CD14-positive monocyte (primary cell): ENCODE results near the gene NEDD4L. TPM values are rescaled to one million over a fixed set of nuclear protein-coding genes. Genes with fewer than 3 reads are reported as not detected.
A peak's percentile ranks its signal among the peaks of the same experiment; 100 is the strongest.
"Not testable (repeated sequence)": the region's sequence is repeated elsewhere in the genome, so short reads cannot be mapped to it uniquely, and the experiment has no call there.

Experiments
- DNase-seq, 3 donors: peaks; one replicate each; pipeline ENCODE4 v3.0.0-alpha.2; 2011 to 2022
- H2AFZ ChIP-seq: 2 replicates; pipeline ENCODE4 v1.6.0; 2012; ENCODE audit warnings: mild to moderate bottlenecking, low read depth, low read length, inconsistent platforms; ENCODE audit not compliant: insufficient read depth, poor library complexity, severe bottlenecking
- H3K27ac ChIP-seq, 2 donors: 1 replicate in 1 of 2; 2 replicates in 1 of 2; pipeline ENCODE4 v1.5.1; 2012 to 2013; ENCODE audit warnings: low read length in 2 of 2, control low read depth in 1 of 2, inconsistent platforms in 1 of 2, low read depth in 1 of 2, mild to moderate bottlenecking in 1 of 2
- H3K27me3 ChIP-seq, 2 donors: one replicate each; pipeline versions ENCODE4 v1.6.0 to v1.6.1; 2011 to 2013; ENCODE audit warnings: low read length in 2 of 2; ENCODE audit not compliant: control insufficient read depth in 2 of 2, insufficient read depth in 2 of 2
- H3K36me3 ChIP-seq, 2 donors: replicated peaks in 1 of 2; 1 replicate in 1 of 2; 2 replicates in 1 of 2; pipeline versions ENCODE4 v1.5.1 to v1.6.1; 2012 to 2013; ENCODE audit warnings: low read length in 2 of 2, control low read depth in 1 of 2, inconsistent platforms in 1 of 2, mild to moderate bottlenecking in 1 of 2; ENCODE audit not compliant: insufficient read depth in 2 of 2, control insufficient read depth in 1 of 2
- H3K4me1 ChIP-seq, 2 donors: 1 replicate in 1 of 2; 2 replicates in 1 of 2; pipeline versions ENCODE4 v1.5.1 to v1.6.1; 2012 to 2013; ENCODE audit warnings: low read length in 2 of 2, control low read depth in 1 of 2, inconsistent platforms in 1 of 2, mild to moderate bottlenecking in 1 of 2, moderate library complexity in 1 of 2; ENCODE audit not compliant: insufficient read depth in 2 of 2, control insufficient read depth in 1 of 2
- H3K4me2 ChIP-seq: replicated peaks from 2 replicates; pipeline ENCODE3; 2012; ENCODE audit warnings: low read length, moderate library complexity, mild to moderate bottlenecking; ENCODE audit not compliant: poor library complexity, severe bottlenecking; ENCODE audit errors: extremely low read depth
- H3K4me3 ChIP-seq, 3 experiments: fragments of 200-600 bp in 1 of 3; sonication (generic) in 1 of 3; replicated peaks in 1 of 3; 1 replicate in 2 of 3; 2 replicates in 1 of 3; pipeline ENCODE4 v1.5.1; 2011 to 2013; ENCODE audit warnings: low read length in 3 of 3, mild to moderate bottlenecking in 3 of 3, control low read depth in 2 of 3, low read depth in 2 of 3, inconsistent platforms in 1 of 3, moderate library complexity in 1 of 3
- H3K79me2 ChIP-seq: 2 replicates; pipeline ENCODE4 v1.6.0; 2012; ENCODE audit warnings: mild to moderate bottlenecking, control low read depth, inconsistent platforms, low read length, moderate library complexity; ENCODE audit not compliant: insufficient read depth
- H3K9ac ChIP-seq: 2 replicates; pipeline ENCODE4 v1.6.0; 2017; ENCODE audit warnings: low read length, mild to moderate bottlenecking; ENCODE audit not compliant: insufficient read depth, poor library complexity, severe bottlenecking
- H3K9me3 ChIP-seq, 2 donors: replicated peaks in 1 of 2; 1 replicate in 1 of 2; 2 replicates in 1 of 2; pipeline versions ENCODE4 v1.5.1 to v1.6.1; 2012 to 2013; ENCODE audit warnings: low read length in 2 of 2, control low read depth in 1 of 2; ENCODE audit not compliant: control insufficient read depth in 1 of 2, insufficient read depth in 1 of 2
- H4K20me1 ChIP-seq: 2 replicates; pipeline ENCODE4 v1.6.0; 2012; ENCODE audit warnings: mild to moderate bottlenecking, low read length, control low read depth, moderate library complexity; ENCODE audit not compliant: insufficient read depth
- H3K27ac Mint-ChIP-seq, 7 donors: one replicate each; pipeline ENCODE4 v1.8.0; 2020; ENCODE audit warnings: mild to moderate bottlenecking in 7 of 7, mixed read lengths in 7 of 7, moderate library complexity in 6 of 7, inconsistent platforms in 2 of 7
- H3K27me3 Mint-ChIP-seq, 3 donors: one replicate each; pipeline ENCODE4 v1.8.0; 2021 to 2022; ENCODE audit warnings: low read depth in 3 of 3, mild to moderate bottlenecking in 3 of 3, mixed read lengths in 3 of 3, moderate library complexity in 3 of 3, inconsistent platforms in 1 of 3
- H3K36me3 Mint-ChIP-seq, 2 donors: one replicate each; pipeline ENCODE4 v1.8.0; 2020; ENCODE audit warnings: mixed read lengths in 2 of 2, inconsistent platforms in 1 of 2, mild to moderate bottlenecking in 1 of 2
- H3K4me1 Mint-ChIP-seq: one replicate; pipeline ENCODE4 v1.8.0; 2020; ENCODE audit warnings: mild to moderate bottlenecking, mixed read lengths
- H3K4me3 Mint-ChIP-seq, 2 donors: one replicate each; pipeline ENCODE4 v1.8.0; 2020; ENCODE audit warnings: mild to moderate bottlenecking in 2 of 2, mixed read lengths in 2 of 2, moderate library complexity in 1 of 2
- H3K9me3 Mint-ChIP-seq, 7 donors: one replicate each; pipeline ENCODE4 v1.8.0; 2020 to 2022; ENCODE audit warnings: mixed read lengths in 7 of 7, mild to moderate bottlenecking in 6 of 7, moderate library complexity in 6 of 7, inconsistent platforms in 2 of 7
- WGBS: methylation state at CpG from one replicate; pipeline ENCODE4 v1.1.5; 2013; ENCODE audit warnings: missing lambda C conversion rate; ENCODE audit not compliant: insufficient coverage; 5-methylcytosine and 5-hydroxymethylcytosine counted together
- intact Hi-C, 2 donors: fragments of 100-400 bp; cut with micrococcal nuclease; formaldehyde crosslinking; loops; one replicate each; pipeline versions ENCODE4 v1.15.0 to v1.15.1; 2023
- polyA plus RNA-seq, 3 donors: library from polyadenylated mRNA; depleted of rRNA in 1 of 3; unstranded in 2 of 3; stranded (reverse) in 1 of 3; fragments of 300-500 nt in 2 of 3; fragments of >200 nt in 1 of 3; fragmentation: Illumina TruSeq in 2 of 3; gene quantifications; 1 replicate in 2 of 3; 2 replicates in 1 of 3; pipeline ENCODE4 v1.2.3, GENCODE V29; 2012 to 2021
- TF ChIP-seq, protein P1 (sequence below): fragments of 200-600 bp; IDR thresholded peaks from one replicate; pipeline ENCODE4 v1.8.0; 2022; ENCODE audit warnings: antibody characterized with exemption, mild to moderate bottlenecking

The NEDD4L gene
- polyA plus RNA-seq, 3 donors = 2.5 to 5.2 (median 4.5) TPM

DNA sequence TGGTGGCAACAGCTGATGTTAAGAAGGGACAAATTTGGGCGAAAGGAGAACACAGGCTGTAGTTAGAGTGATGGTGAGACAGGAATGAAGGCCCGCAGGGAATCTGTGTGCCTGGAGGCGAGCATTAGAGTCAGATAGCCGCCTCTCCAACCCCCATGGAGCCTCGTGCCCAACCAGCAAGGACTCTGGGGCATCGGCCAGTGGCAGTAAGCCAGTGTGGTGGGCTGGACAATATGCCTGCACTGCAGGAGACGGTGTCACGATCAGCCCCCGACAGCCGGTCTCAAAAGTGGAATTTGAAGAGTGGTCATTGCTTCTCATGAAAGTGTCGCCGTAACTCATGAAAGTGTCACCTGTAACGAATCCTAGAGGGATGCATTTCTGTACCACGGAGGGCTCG lies 335.4 kb downstream of the NEDD4L start:
- H3K27me3 ChIP-seq = no peaks in the 10 kb centered on the region
- no peaks in the 10 kb centered on the region for H3K27me3 Mint-ChIP-seq
- H3K4me1 ChIP-seq = no peaks in the 10 kb centered on the region
- H3K9me3 ChIP-seq = no peaks in the 10 kb centered on the region
- H3K4me3 Mint-ChIP-seq = no peak overlapping the region
- H3K27ac ChIP-seq = no peak overlapping the region
- H3K9me3 Mint-ChIP-seq = no peaks in the 10 kb centered on the region
- H3K4me1 Mint-ChIP-seq = no peaks in the 10 kb centered on the region
- peak overlapping the region in 2 of 7 donors; percentile 9 to 54 for H3K27ac Mint-ChIP-seq
- TF ChIP-seq, protein P1, sequence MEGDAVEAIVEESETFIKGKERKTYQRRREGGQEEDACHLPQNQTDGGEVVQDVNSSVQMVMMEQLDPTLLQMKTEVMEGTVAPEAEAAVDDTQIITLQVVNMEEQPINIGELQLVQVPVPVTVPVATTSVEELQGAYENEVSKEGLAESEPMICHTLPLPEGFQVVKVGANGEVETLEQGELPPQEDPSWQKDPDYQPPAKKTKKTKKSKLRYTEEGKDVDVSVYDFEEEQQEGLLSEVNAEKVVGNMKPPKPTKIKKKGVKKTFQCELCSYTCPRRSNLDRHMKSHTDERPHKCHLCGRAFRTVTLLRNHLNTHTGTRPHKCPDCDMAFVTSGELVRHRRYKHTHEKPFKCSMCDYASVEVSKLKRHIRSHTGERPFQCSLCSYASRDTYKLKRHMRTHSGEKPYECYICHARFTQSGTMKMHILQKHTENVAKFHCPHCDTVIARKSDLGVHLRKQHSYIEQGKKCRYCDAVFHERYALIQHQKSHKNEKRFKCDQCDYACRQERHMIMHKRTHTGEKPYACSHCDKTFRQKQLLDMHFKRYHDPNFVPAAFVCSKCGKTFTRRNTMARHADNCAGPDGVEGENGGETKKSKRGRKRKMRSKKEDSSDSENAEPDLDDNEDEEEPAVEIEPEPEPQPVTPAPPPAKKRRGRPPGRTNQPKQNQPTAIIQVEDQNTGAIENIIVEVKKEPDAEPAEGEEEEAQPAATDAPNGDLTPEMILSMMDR = no peak
- H3K36me3 ChIP-seq = no peaks in the 10 kb centered on the region
- H3K9ac ChIP-seq = no peak overlapping the region
- intact Hi-C loops = no loop called here
- no peak overlapping the region for H3K4me2 ChIP-seq
- no peak overlapping the region for H3K4me3 ChIP-seq
- no peak for DNase-seq
- H3K79me2 ChIP-seq = no peaks in the 10 kb centered on the region
- peaks cover 0 to 3% of the 10 kb centered on the region in 2 donors for H3K36me3 Mint-ChIP-seq
- no peak overlapping the region for H2AFZ ChIP-seq
- WGBS = 94% methylated on average over 11 of the region's 15 CpGs
- H4K20me1 ChIP-seq = no peaks in the 10 kb centered on the region

DNA sequence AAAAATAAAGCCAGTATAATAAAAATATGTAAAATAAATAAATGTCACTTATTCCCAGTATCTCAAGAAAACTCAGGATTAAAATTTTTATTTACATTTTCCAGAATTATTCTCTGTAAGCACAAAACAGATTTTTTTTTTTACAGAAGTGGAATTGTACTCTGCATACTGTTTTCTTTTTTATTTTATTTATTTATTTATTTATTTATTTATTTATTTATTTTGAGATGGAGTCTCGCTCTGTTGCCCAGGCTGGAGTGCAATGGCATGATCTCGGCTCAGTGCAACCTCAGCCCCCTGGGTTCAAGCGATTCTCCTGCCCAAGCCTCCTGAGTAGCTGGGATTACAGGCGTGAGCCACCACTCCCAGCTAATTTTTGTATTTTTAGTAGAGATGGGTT lies 336.1 kb downstream of the NEDD4L start:
- H3K9me3 ChIP-seq, H3K4me3 ChIP-seq, H3K4me2 ChIP-seq, H3K4me1 Mint-ChIP-seq, H3K27ac ChIP-seq, intact Hi-C loops, H3K79me2 ChIP-seq, H3K36me3 Mint-ChIP-seq, H3K27me3 Mint-ChIP-seq, H4K20me1 ChIP-seq, H3K4me1 ChIP-seq, H3K36me3 ChIP-seq, DNase-seq, H2AFZ ChIP-seq, H3K9me3 Mint-ChIP-seq, H3K4me3 Mint-ChIP-seq, H3K27me3 ChIP-seq, H3K9ac ChIP-seq: not testable (repeated sequence)
- no CpG with 5 or more reads among the region's 4 CpGs for WGBS
- H3K27ac Mint-ChIP-seq = peak overlapping the region in 1 of 7 donors; percentile 70
